ENCODE results near the gene FOXP1. TPM values are rescaled to one million over a fixed set of nuclear protein-coding genes. Genes with fewer than 3 reads are reported as not detected.

FOXP1 gene
- total and polyA plus RNA-seq, 9 of the 15 experiments (the other 6 are each of a cell fraction or from before 2014, with no cell fraction given) = 7.7 to 34.5 (median 13.7) TPM

- no peak for TF ChIP-seq PRDM10 (IDR thresholded peaks at IDR 0.05; ENCODE audit: partially characterized antibody)
These were observed 254.6 kb downstream of the FOXP1 start (continued) for GRCh38 chr3:71328926-71329325.

GRCh38 chr3:71327936-71328335, 255.6 kb downstream of the FOXP1 start:
- intact Hi-C loops (cut with micrococcal nuclease) (no loop called here), in situ Hi-C loops (cut with MboI) (no loop called here)
- Histone ChIP-seq H3K4me1 (replicated peaks in 1 of 2; ENCODE audit: control insufficient read depth in 2 of 2, insufficient read depth in 2 of 2, low read length in 2 of 2) (no peaks in the 10 kb centered on the region), H3K9me3 (replicated peaks; ENCODE audit: control insufficient read depth, insufficient read depth, low read depth, low read length) (no peaks in the 10 kb centered on the region), H2AFZ (ENCODE audit: low read depth, low read length) (no peak overlapping the region), H3K4me3 (no peak overlapping the region), H3K9me1 (ENCODE audit: control insufficient read depth, insufficient read depth, low read length) (no peaks in the 10 kb centered on the region), H4K20me1 (replicated peaks; ENCODE audit: control insufficient read depth, insufficient read depth, low read length) (no peaks in the 10 kb centered on the region), H3K27ac (ENCODE audit: extremely low read depth, low read depth, low read length) (no peak overlapping the region), H3K36me3 (ENCODE audit: control insufficient read depth, insufficient read depth, low read length) (no peaks in the 10 kb centered on the region), H3K79me2 (ENCODE audit: control insufficient read depth, insufficient read depth, low read length) (no peaks in the 10 kb centered on the region; the same call in 2 of the 3 replicates), H3K27me3 (ENCODE audit: control insufficient read depth in 2 of 2, insufficient read depth in 2 of 2, low read length in 2 of 2) (no peaks in the 10 kb centered on the region), H3K4me2 (ENCODE audit: insufficient read depth, low read length) (no peak overlapping the region), H3K9ac (ENCODE audit: insufficient read depth in 1 of 2, low read depth in 2 of 2, low read length in 2 of 2) (no peak overlapping the region)
- ChIA-PET CTCF (ENCODE audit: low intra/inter-chr PET ratio) (no interaction called here), POLR2A (interaction anchor here (0.6 kb wide), 1 partner anchor 20 kb away, joined by 3 read pairs; no protein-coding TSS in a partner anchor)
- DNase-seq (ENCODE audit: extremely low read depth in 1 of 4, low spot score in 3 of 4) = no peak
- ATAC-seq = no peak
- 72% methylated on average over 4 of the region's 4 CpGs for WGBS (ENCODE audit: insufficient coverage, low coverage, missing lambda C conversion rate)
- no peak for FAIRE-seq
- no TSS peak for BruUV-seq (replicated peaks)
- TF ChIP-seq ATF7 (IDR thresholded peaks at IDR 0.05) (no peak), PPARD (CRISPR knock-in tag; IDR thresholded peaks at IDR 0.05) (no peak), GABPA (tag; conservative IDR thresholded peaks at IDR 0.05; ENCODE audit: low read depth) (no peak), GTF2F1 (IDR thresholded peaks at IDR 0.05; ENCODE audit: low read depth, low read length) (no peak), ZBTB1 (CRISPR knock-in tag; IDR thresholded peaks at IDR 0.05; ENCODE audit: borderline replicate concordance, low read depth) (no peak), MTA3 (IDR thresholded peaks at IDR 0.05; ENCODE audit: borderline replicate concordance) (no peak), SMARCB1 (IDR thresholded peaks at IDR 0.05; ENCODE audit: insufficient read length, low read depth) (no peak), ZNF57 (CRISPR knock-in tag; IDR thresholded peaks at IDR 0.05) (no peak)
